NCI-H146 treated with DMSO at 0.1 percent for 48 hours (cell line): ENCODE results near the gene SYPL1.

ENCODE experiments used
- DNase-seq: peaks from one replicate; lab custom pipeline; 2025; ENCODE audit not compliant: unreplicated experiment; lab: John Stamatoyannopoulos, UW

Gene SYPL1

GRCh38 chr7:106053109-106053508, 59.0 kb downstream of the SYPL1 start:
- DNase-seq: no peak

DNA sequence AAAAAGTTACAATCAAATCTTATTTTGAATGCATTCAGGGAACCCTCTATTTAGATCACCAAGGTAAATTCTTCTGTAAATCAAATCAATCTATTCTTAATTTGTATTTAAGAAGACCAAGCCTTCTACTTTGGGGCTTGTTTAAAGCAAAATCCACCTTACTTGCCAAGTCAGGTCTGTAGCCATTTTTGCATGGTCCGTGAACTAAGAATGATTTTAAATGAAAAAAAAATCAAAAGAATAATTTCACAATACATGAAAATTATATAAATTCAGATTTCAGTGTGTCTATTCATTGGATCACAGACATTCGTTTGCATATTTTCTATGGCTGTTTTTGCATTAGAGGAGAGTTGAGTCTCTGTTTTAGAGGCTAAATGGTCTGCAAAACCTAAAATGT, 59.4 kb downstream of the SYPL1 start:
- DNase-seq: no peak

DNA sequence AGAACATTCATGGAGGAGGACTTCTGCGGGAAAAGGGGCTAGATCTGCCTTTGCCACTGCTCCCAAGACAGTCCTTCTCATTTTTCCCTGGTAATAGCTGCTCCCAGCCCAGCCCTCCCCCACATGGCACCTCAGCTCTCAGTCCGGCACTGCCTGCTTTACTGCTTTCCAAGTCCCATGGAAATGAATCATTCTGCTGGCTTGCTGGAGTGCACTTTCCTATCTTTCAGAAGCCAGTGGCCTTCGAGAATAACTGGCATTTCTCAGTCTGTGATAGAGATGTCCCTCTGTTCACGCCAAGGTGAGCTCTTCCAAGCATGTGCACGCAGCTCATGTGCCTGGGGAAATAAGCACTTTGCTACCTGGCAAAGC, 61.4 kb downstream of the SYPL1 start:
- no peak for DNase-seq

GRCh38 chr7:106050002-106050745, 61.9 kb downstream of the SYPL1 start:
- no peak for DNase-seq

DNA sequence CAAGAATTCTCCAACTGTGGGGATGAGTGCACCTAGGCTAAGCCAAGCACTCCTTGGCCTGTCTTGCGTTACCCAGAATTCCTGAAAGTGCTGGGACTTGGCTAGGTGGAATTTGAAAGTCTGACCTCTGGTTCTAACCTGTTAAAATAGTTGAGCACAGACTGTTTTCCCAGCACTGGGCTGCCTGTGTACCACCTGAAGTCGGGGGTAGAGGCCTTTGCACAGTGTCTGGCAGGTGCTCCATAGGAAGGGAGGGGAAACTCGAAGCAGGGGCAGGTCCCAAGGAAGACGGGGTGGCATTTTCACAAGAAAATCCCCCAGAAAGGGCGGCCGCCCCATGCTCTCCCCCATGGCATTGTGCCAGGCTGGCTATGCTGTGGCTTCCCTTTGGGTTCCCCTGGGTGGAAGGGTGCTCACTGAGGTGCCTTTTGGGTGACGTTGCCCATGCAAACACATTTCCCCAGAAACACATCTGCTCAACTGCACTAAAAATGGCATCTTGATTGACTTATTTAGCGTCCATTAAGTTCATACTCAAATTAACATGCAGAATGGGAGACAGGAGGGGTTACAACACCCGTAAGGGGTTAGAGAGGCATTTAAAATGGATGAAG, 62.9 kb downstream of the SYPL1 start:
- DNase-seq: no peak

DNA sequence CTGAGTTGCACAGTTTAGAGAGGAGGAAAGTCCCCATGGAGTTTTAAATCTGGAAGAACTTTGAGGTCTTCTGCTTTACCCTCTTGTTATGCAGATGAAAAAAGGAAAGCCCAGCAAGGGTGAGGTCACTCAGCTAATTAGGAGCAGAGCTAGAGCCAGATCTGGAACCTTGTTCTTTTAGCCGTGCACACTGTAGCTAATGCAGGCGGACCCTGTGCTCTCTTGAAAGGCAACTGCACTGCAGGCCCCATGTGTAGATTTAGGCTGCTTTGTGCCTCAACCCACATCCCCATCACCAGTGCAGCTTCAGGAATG, 63.4 kb downstream of the SYPL1 start:
- no peak for DNase-seq

GRCh38 chr7:106047818-106048705, 64.0 kb downstream of the SYPL1 start:
- peak; percentile 59 for DNase-seq

DNA sequence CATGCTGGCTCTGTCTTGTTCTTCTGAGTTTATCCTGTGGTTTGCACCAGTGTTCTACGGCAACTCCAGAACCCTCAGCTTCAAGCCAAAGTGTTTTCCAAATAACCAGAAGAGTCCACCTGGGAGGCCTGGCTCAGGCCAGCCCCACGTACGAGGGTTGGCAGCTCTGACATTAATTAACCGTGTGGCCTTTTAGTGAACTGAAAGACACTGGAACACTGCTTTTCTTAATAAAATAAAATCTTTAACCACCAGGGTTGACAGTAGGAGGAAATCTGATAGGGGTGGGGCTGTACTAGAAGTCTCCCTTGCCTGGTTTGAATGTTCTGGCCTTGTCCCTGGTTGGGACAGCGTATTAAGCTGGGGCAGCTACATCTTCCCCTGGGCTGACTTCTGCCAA, 64.9 kb downstream of the SYPL1 start:
- no peak for DNase-seq

GRCh38 chr7:106045586-106045985, 66.5 kb downstream of the SYPL1 start:
- DNase-seq: no peak

- DNase-seq: no peak
Measured at GRCh38 chr7:106045139-106045538, 67.0 kb downstream of the SYPL1 start.

- DNase-seq: no peak
Measured at GRCh38 chr7:106042196-106042611, 69.9 kb downstream of the SYPL1 start.

DNA sequence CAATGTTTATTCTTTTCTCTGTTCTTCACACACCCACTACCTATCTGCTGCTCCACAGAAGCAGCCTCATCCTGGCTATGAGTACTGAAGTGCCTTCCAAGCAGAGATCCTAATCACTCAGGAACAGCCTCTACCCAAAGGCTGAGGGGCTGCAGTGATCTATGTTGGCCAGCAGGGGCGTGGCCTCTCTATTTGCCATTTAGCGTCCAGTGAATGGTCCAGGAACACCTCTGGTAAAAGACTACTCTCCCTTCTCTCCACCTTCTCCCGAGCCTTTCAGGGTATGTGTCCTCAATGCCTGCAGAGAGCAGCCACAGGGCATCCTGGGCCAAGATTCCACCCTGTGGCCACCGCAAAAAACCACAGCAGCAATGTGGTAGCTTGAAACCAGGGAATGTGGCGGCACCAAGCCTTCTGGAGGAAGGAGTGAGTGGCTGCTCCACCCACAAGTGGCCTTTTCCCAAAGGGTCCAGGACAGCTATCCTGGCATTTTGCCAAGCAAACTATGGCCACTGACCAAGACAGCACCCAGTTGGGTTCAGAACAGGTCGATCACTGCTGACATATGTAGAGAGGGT, 70.9 kb downstream of the SYPL1 start:
- DNase-seq: peak; percentile 24
